ENCODE measurements around the gene SLC25A21. TPM values are rescaled to one million over a fixed set of nuclear protein-coding genes. Genes with fewer than 3 reads are reported as not detected.
A peak's percentile ranks its signal among the peaks of the same experiment; 100 is the strongest.

Gene SLC25A21
- total RNA-seq, 1 experiment from 2014 or later, result 7.1 TPM

DNA sequence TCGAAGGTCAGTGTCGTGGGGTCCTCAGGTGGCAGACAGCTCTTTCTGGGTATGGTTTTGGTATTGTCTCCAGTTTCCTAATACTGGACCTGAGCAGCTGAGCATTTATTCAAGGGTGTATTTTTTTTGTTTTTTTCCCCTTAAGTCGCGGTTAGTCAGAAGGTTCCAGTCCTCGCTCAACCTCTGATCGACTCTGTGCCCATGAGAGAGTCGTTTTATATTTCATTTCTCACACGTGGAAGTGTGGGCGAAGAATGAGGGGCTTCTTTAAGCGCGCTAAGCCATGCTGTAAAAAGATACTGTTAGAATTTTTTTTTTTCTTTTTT is 25.8 kb upstream of the SLC25A21 start:
- Histone ChIP-seq H2BK15ac (ENCODE audit: low read depth, low read length) (no peak overlapping the region), H3K56ac (ENCODE audit: insufficient read length, low read depth, low read length) (no peak overlapping the region), H3T11ph (ENCODE audit: low read length) (no peak overlapping the region), H3K23me2 (ENCODE audit: insufficient read length, low read depth, low read length, poor library complexity, severe bottlenecking) (peaks cover 11% of the 10 kb centered on the region), H3K23ac (ENCODE audit: insufficient read length, low read depth, low read length) (no peak overlapping the region), H3K27me3 (ENCODE audit: insufficient read depth, low read length) (no peaks in the 10 kb centered on the region), H4K20me1 (ENCODE audit: control insufficient read depth, insufficient read depth, insufficient read length) (no peaks in the 10 kb centered on the region), H3K9me3 (ENCODE audit: control insufficient read depth, low read depth, low read length) (no peaks in the 10 kb centered on the region), H4K5ac (ENCODE audit: insufficient read length, low read depth, low read length) (no peak overlapping the region), H3K14ac (ENCODE audit: insufficient read depth, low read length) (no peak overlapping the region), H3K79me2 (ENCODE audit: insufficient read depth, low read length) (peaks cover 4% of the 10 kb centered on the region; the same call in 1 of the 2 replicates), H3K27ac (ENCODE audit: insufficient read length, low read depth, low read length) (no peak overlapping the region), H2BK20ac (ENCODE audit: low read depth, low read length, poor library complexity, severe bottlenecking) (no peak overlapping the region), H2BK120ac (ENCODE audit: low read depth, low read length, poor library complexity, severe bottlenecking) (no peak overlapping the region), H3K18ac (ENCODE audit: insufficient read length, low read depth, low read length) (no peak overlapping the region), H2BK5ac (ENCODE audit: insufficient read length, low read length) (no peak overlapping the region), H3K4ac (ENCODE audit: low read depth, low read length) (no peak overlapping the region), H3K4me1 (ENCODE audit: insufficient read depth, low read length) (no peaks in the 10 kb centered on the region; the same call in 1 of the 2 replicates), H4K91ac (ENCODE audit: insufficient read length, low read depth, low read length) (no peak overlapping the region), H2AK5ac (ENCODE audit: insufficient read length, low read length) (no peak overlapping the region), H2BK12ac (ENCODE audit: insufficient read length, low read depth, low read length) (no peak overlapping the region), H3K79me1 (ENCODE audit: insufficient read depth, low read depth, low read length, poor library complexity, severe bottlenecking) (no peaks in the 10 kb centered on the region), H3K4me2 (ENCODE audit: insufficient read depth, insufficient read length, low read length) (peak overlapping the region; percentile 90), H3K9ac (ENCODE audit: extremely low read depth, insufficient read length, low read length) (peak overlapping the region; percentile 4), H4K8ac (replicated peaks; ENCODE audit: insufficient read length, low read depth, low read length) (no peak overlapping the region), H2AFZ (ENCODE audit: low read length) (no peak overlapping the region)
- no peak for DNase-seq
- H3K4me1 Mint-ChIP-seq, result peaks cover 21 to 34% of the 10 kb centered on the region in 2 experiments
- H3K9me3 Mint-ChIP-seq, result no peaks in the 10 kb centered on the region; a peak in 1 of 5 replicates
- no peaks in the 10 kb centered on the region; a peak in 1 of 7 replicates for H3K36me3 Mint-ChIP-seq (ENCODE audit: insufficient read depth in 1 of 3, low read depth in 3 of 3)
- H3K4me3 Mint-ChIP-seq, result peak overlapping the region; percentile 89 to 92
- peak overlapping the region in 2 of 3 experiments; percentile 85 to 88; a peak in 3 of 7 replicates for H3K27ac Mint-ChIP-seq
- peaks cover 4% of the 10 kb centered on the region for H3K27me3 Mint-ChIP-seq (ENCODE audit: low read depth)
- no CpG with 5 or more reads among the region's 11 CpGs for WGBS (ENCODE audit: extremely low coverage, insufficient read length, low lambda C conversion rate)
- no peak for TF ChIP-seq CTCF (conservative IDR thresholded peaks at IDR 0.05)

Data from H9 (cell line).